ENCODE measurements around the gene SLCO2A1. TPM values are rescaled to one million over a fixed set of nuclear protein-coding genes. Genes with fewer than 3 reads are reported as not detected.

The SLCO2A1 gene
- total RNA-seq, 2 experiments from 2014 or later: not detected

- H3K27me3 Mint-ChIP-seq (ENCODE audit: low read depth): peaks cover 2% of the 10 kb centered on the region
- no peak for DNase-seq
- H3K4me3 Mint-ChIP-seq: no peak overlapping the region
- H3K36me3 Mint-ChIP-seq (ENCODE audit: low read depth): no peaks in the 10 kb centered on the region
- H3K4me1 Mint-ChIP-seq (ENCODE audit: low read depth): no peaks in the 10 kb centered on the region
- CTCF ChIA-PET: no interaction called here
- no peak overlapping the region for H3K27ac Mint-ChIP-seq
- intact Hi-C loops (cut with micrococcal nuclease): no loop called here
- H3K9me3 Mint-ChIP-seq: no peaks in the 10 kb centered on the region
Observed at GRCh38 chr3:133973249-133973980, 56.3 kb downstream of the SLCO2A1 start.

GRCh38 chr3:133972156-133972555 lies 57.6 kb downstream of the SLCO2A1 start:
- no peaks in the 10 kb centered on the region for H3K4me1 Mint-ChIP-seq (ENCODE audit: low read depth)
- no peak overlapping the region for H3K27ac Mint-ChIP-seq
- H3K9me3 Mint-ChIP-seq: no peaks in the 10 kb centered on the region
- CTCF ChIA-PET: no interaction called here
- no peaks in the 10 kb centered on the region for H3K36me3 Mint-ChIP-seq (ENCODE audit: low read depth)
- peaks cover 3% of the 10 kb centered on the region for H3K27me3 Mint-ChIP-seq (ENCODE audit: low read depth)
- intact Hi-C loops (cut with micrococcal nuclease): no loop called here
- no peak overlapping the region for H3K4me3 Mint-ChIP-seq
- no peak for DNase-seq

GRCh38 chr3:133970916-133971315 lies 58.8 kb downstream of the SLCO2A1 start:
- DNase-seq: no peak
- H3K9me3 Mint-ChIP-seq: no peaks in the 10 kb centered on the region
- CTCF ChIA-PET: no interaction called here
- no peak overlapping the region for H3K4me3 Mint-ChIP-seq
- intact Hi-C loops (cut with micrococcal nuclease): no loop called here
- H3K36me3 Mint-ChIP-seq (ENCODE audit: low read depth): no peaks in the 10 kb centered on the region
- H3K27ac Mint-ChIP-seq: no peak overlapping the region
- H3K4me1 Mint-ChIP-seq (ENCODE audit: low read depth): no peaks in the 10 kb centered on the region
- peaks cover 3% of the 10 kb centered on the region for H3K27me3 Mint-ChIP-seq (ENCODE audit: low read depth)

GRCh38 chr3:133970339-133970738 lies 59.4 kb downstream of the SLCO2A1 start:
- no peak for DNase-seq
- no peak overlapping the region for H3K4me3 Mint-ChIP-seq
- no peaks in the 10 kb centered on the region for H3K4me1 Mint-ChIP-seq (ENCODE audit: low read depth)
- CTCF ChIA-PET: no interaction called here
- H3K36me3 Mint-ChIP-seq (ENCODE audit: low read depth): no peaks in the 10 kb centered on the region
- intact Hi-C loops (cut with micrococcal nuclease): no loop called here
- peaks cover 4% of the 10 kb centered on the region for H3K27me3 Mint-ChIP-seq (ENCODE audit: low read depth)
- no peaks in the 10 kb centered on the region for H3K9me3 Mint-ChIP-seq
- no peak overlapping the region for H3K27ac Mint-ChIP-seq

- Mint-ChIP-seq H3K4me1 (ENCODE audit: low read depth) (no peaks in the 10 kb centered on the region), H3K4me3 (no peak overlapping the region), H3K36me3 (ENCODE audit: low read depth) (no peaks in the 10 kb centered on the region), H3K27me3 (ENCODE audit: low read depth) (peaks cover 6% of the 10 kb centered on the region), H3K9me3 (no peaks in the 10 kb centered on the region), H3K27ac (no peak overlapping the region)
- no peak for DNase-seq
- intact Hi-C loops (cut with micrococcal nuclease): no loop called here
- CTCF ChIA-PET: no interaction called here
Observed at GRCh38 chr3:133967992-133968892, 61.5 kb downstream of the SLCO2A1 start.

GRCh38 chr3:133966954-133967353 lies 62.8 kb downstream of the SLCO2A1 start:
- no peak for DNase-seq
- H3K27ac Mint-ChIP-seq: no peak overlapping the region
- H3K9me3 Mint-ChIP-seq: no peaks in the 10 kb centered on the region
- no peak overlapping the region for H3K4me3 Mint-ChIP-seq
- peaks cover 6% of the 10 kb centered on the region for H3K27me3 Mint-ChIP-seq (ENCODE audit: low read depth)
- CTCF ChIA-PET: no interaction called here
- H3K4me1 Mint-ChIP-seq (ENCODE audit: low read depth): no peaks in the 10 kb centered on the region
- no peaks in the 10 kb centered on the region for H3K36me3 Mint-ChIP-seq (ENCODE audit: low read depth)
- intact Hi-C loops (cut with micrococcal nuclease): no loop called here

GRCh38 chr3:133965906-133966305 lies 63.8 kb downstream of the SLCO2A1 start:
- H3K36me3 Mint-ChIP-seq (ENCODE audit: low read depth): no peaks in the 10 kb centered on the region
- CTCF ChIA-PET: no interaction called here
- intact Hi-C loops (cut with micrococcal nuclease): no loop called here
- no peaks in the 10 kb centered on the region for H3K9me3 Mint-ChIP-seq
- no peak overlapping the region for H3K4me3 Mint-ChIP-seq
- H3K27me3 Mint-ChIP-seq (ENCODE audit: low read depth): peaks cover 6% of the 10 kb centered on the region
- H3K27ac Mint-ChIP-seq: no peak overlapping the region
- no peaks in the 10 kb centered on the region for H3K4me1 Mint-ChIP-seq (ENCODE audit: low read depth)
- no peak for DNase-seq

- no peak for DNase-seq
- Mint-ChIP-seq H3K4me1 (ENCODE audit: low read depth) (no peaks in the 10 kb centered on the region), H3K9me3 (no peaks in the 10 kb centered on the region), H3K4me3 (no peak overlapping the region), H3K27ac (no peak overlapping the region), H3K27me3 (ENCODE audit: low read depth) (peaks cover 6% of the 10 kb centered on the region), H3K36me3 (ENCODE audit: low read depth) (no peaks in the 10 kb centered on the region)
- intact Hi-C loops (cut with micrococcal nuclease): no loop called here
- CTCF ChIA-PET: interaction anchor here (0.7 kb wide), 1 partner anchor 1275 kb away, joined by 3 read pairs; no protein-coding TSS in a partner anchor
Observed at GRCh38 chr3:133965013-133965570, 64.6 kb downstream of the SLCO2A1 start.

GRCh38 chr3:133964547-133964946 lies 65.2 kb downstream of the SLCO2A1 start:
- CTCF ChIA-PET: interaction anchor here (0.7 kb wide), 1 partner anchor 1275 kb away, joined by 3 read pairs; no protein-coding TSS in a partner anchor
- no peaks in the 10 kb centered on the region for H3K9me3 Mint-ChIP-seq
- no peak for DNase-seq
- intact Hi-C loops (cut with micrococcal nuclease): no loop called here
- H3K4me3 Mint-ChIP-seq: no peak overlapping the region
- no peak overlapping the region for H3K27ac Mint-ChIP-seq
- H3K4me1 Mint-ChIP-seq (ENCODE audit: low read depth): no peaks in the 10 kb centered on the region
- H3K27me3 Mint-ChIP-seq (ENCODE audit: low read depth): peaks cover 6% of the 10 kb centered on the region
- H3K36me3 Mint-ChIP-seq (ENCODE audit: low read depth): no peaks in the 10 kb centered on the region

GRCh38 chr3:133963657-133964396 lies 65.9 kb downstream of the SLCO2A1 start:
- CTCF ChIA-PET: no interaction called here

GRCh38 chr3:133962849-133963248 lies 66.9 kb downstream of the SLCO2A1 start:
- Mint-ChIP-seq H3K4me3 (no peak overlapping the region), H3K4me1 (ENCODE audit: low read depth) (no peaks in the 10 kb centered on the region), H3K36me3 (ENCODE audit: low read depth) (no peaks in the 10 kb centered on the region), H3K27ac (no peak overlapping the region), H3K9me3 (no peaks in the 10 kb centered on the region), H3K27me3 (ENCODE audit: low read depth) (peaks cover 3% of the 10 kb centered on the region)
- intact Hi-C loops (cut with micrococcal nuclease): no loop called here
- CTCF ChIA-PET: no interaction called here
- no peak for DNase-seq

More at GRCh38 chr3:133963657-133964396, 65.9 kb downstream of the SLCO2A1 start:
- intact Hi-C loops (cut with micrococcal nuclease): no loop called here
- Mint-ChIP-seq H3K27ac (no peak overlapping the region), H3K4me3 (no peak overlapping the region), H3K9me3 (no peaks in the 10 kb centered on the region), H3K36me3 (ENCODE audit: low read depth) (no peaks in the 10 kb centered on the region), H3K27me3 (ENCODE audit: low read depth) (peaks cover 6% of the 10 kb centered on the region), H3K4me1 (ENCODE audit: low read depth) (no peaks in the 10 kb centered on the region)
- no peak for DNase-seq

All from activated naive CD4-positive, alpha-beta T cell treated with anti-CD3 and anti-CD28 coated beads for 36 hours (primary cell).